HepG2 (cell line): Measurements from ENCODE around the gene HOXA6. TPM values are rescaled to one million over a fixed set of nuclear protein-coding genes. Genes with fewer than 3 reads are reported as not detected.

Experiments
- ELF1 ChIP-seq: sonication (generic); formaldehyde crosslinking; IDR thresholded peaks from 2 replicates; pipeline ENCODE4 v1.4.0; 2020; ENCODE audit warnings: missing genetic modification reagents
- HNRNPLL ChIP-seq: fragments of 200-400 bp; formaldehyde crosslinking; IDR thresholded peaks from 2 replicates; pipeline ENCODE4 v1.6.1; 2017; ENCODE audit warnings: mild to moderate bottlenecking, low read depth, low read length; ENCODE audit not compliant: poor library complexity, severe bottlenecking
- LBX2 ChIP-seq: sonication (generic); formaldehyde crosslinking; IDR thresholded peaks from 2 replicates; pipeline ENCODE4 v1.5.0; 2020; ENCODE audit warnings: missing genetic modification reagents, mild to moderate bottlenecking, borderline replicate concordance
- MIER3 ChIP-seq: IDR thresholded peaks from 2 replicates; pipeline ENCODE4 v1.6.1; 2016; ENCODE audit warnings: missing compliant biosample characterization, borderline replicate concordance
- NFIC ChIP-seq: IDR thresholded peaks from 2 replicates; pipeline ENCODE4 v1.6.1; 2012; ENCODE audit warnings: mild to moderate bottlenecking, low read length, inconsistent platforms
- NFKBIZ ChIP-seq: IDR thresholded peaks from 2 replicates; pipeline ENCODE4 v1.6.1; 2018; ENCODE audit warnings: missing genetic modification reagents, missing compliant biosample characterization
- NR2F6 ChIP-seq, 2 experiments: IDR thresholded peaks; 2 replicates each; pipeline ENCODE4 v1.6.1; 2016; ENCODE audit warnings: antibody characterized with exemption in 1 of 2, mild to moderate bottlenecking in 1 of 2
- PHF20 ChIP-seq: sonication (generic); formaldehyde crosslinking; IDR thresholded peaks from 2 replicates; pipeline ENCODE4 v1.5.0; 2020; ENCODE audit warnings: mild to moderate bottlenecking, missing genetic modification reagents
- PHF21A ChIP-seq: sonication (generic); formaldehyde crosslinking; IDR thresholded peaks from 2 replicates; pipeline ENCODE4 v1.5.0; 2020; ENCODE audit warnings: mild to moderate bottlenecking, missing genetic modification reagents
- PHF8 ChIP-seq: sonication (generic); formaldehyde crosslinking; IDR thresholded peaks from 2 replicates; pipeline ENCODE4 v1.5.0; 2020; ENCODE audit warnings: missing genetic modification reagents
- RXRA ChIP-seq: sonication (generic); formaldehyde crosslinking; IDR thresholded peaks from 2 replicates; pipeline ENCODE4 v1.5.1; 2020; ENCODE audit warnings: missing genetic modification reagents
- SNRNP70 ChIP-seq: fragments of 200-400 bp; formaldehyde crosslinking; IDR thresholded peaks from 2 replicates; pipeline ENCODE4 v1.6.1; 2017; ENCODE audit warnings: mild to moderate bottlenecking, low read depth, low read length, moderate library complexity
- TSC22D2 ChIP-seq: sonication (generic); formaldehyde crosslinking; IDR thresholded peaks from 2 replicates; pipeline ENCODE4 v1.5.1; 2020; ENCODE audit warnings: missing genetic modification reagents, mild to moderate bottlenecking, borderline replicate concordance
- YY1 ChIP-seq: IDR thresholded peaks from 2 replicates; pipeline ENCODE4 v1.6.1; 2011; ENCODE audit warnings: low read length, low read depth, moderate library complexity, mild to moderate bottlenecking; ENCODE audit not compliant: insufficient read depth, insufficient replicate concordance
- ZBTB10 ChIP-seq: sonication (generic); formaldehyde crosslinking; IDR thresholded peaks from 2 replicates; pipeline ENCODE4 v1.4.0; 2020; ENCODE audit warnings: missing genetic modification reagents, borderline replicate concordance
- ZBTB2 ChIP-seq: sonication (generic); formaldehyde crosslinking; IDR thresholded peaks from 2 replicates; pipeline ENCODE4 v1.8.0; 2022; ENCODE audit warnings: low read depth, missing genetic modification reagents
- ZNF468 ChIP-seq: sonication (generic); formaldehyde crosslinking; IDR thresholded peaks from 2 replicates; pipeline ENCODE4 v1.8.0; 2022; ENCODE audit warnings: mild to moderate bottlenecking, moderate library complexity, missing genetic modification reagents
- ZNF607 ChIP-seq: sonication (generic); formaldehyde crosslinking; IDR thresholded peaks from 2 replicates; pipeline ENCODE4 v1.5.1; 2020; ENCODE audit warnings: missing genetic modification reagents, mild to moderate bottlenecking, borderline replicate concordance
- ZNF83 ChIP-seq: sonication (generic); formaldehyde crosslinking; IDR thresholded peaks from 2 replicates; pipeline ENCODE4 v1.4.0; 2020; ENCODE audit warnings: missing genetic modification reagents, mild to moderate bottlenecking, borderline replicate concordance
- ZUFSP ChIP-seq: sonication (generic); formaldehyde crosslinking; IDR thresholded peaks from 2 replicates; pipeline ENCODE4 v1.9.0; 2021; ENCODE audit warnings: missing genetic modification reagents, mild to moderate bottlenecking, borderline replicate concordance
- polyA plus RNA-seq, 8 experiments: library from polyadenylated mRNA; depleted of rRNA in 3 of 8; stranded (reverse) in 7 of 8; unstranded in 1 of 8; fragments of >200 nt; fragmentation: Illumina TruSeq in 4 of 8; extraction: Trizol in 4 of 8; gene quantifications; 2 replicates each; pipeline versions ENCODE4 v1.2.1 to v1.2.3, GENCODE V29; 2011 to 2016; ENCODE audit warnings: low read depth in 4 of 8, missing spikeins in 1 of 8, mixed read lengths in 1 of 8; ENCODE audit not compliant: insufficient read depth in 1 of 8
- total RNA-seq, 5 experiments: library from RNA; depleted of rRNA; stranded (reverse); fragments of >200 nt; fragmentation: Illumina TruSeq; extraction: Trizol; gene quantifications; 2 replicates each; pipeline ENCODE4 v1.2.3, GENCODE V29; 2016; ENCODE audit warnings: low read depth in 1 of 5
- TF ChIP-seq, protein P1 (sequence below): sonication (generic); formaldehyde crosslinking; IDR thresholded peaks from 2 replicates; pipeline ENCODE4 v1.8.1; 2023; ENCODE audit warnings: mild to moderate bottlenecking, moderate library complexity, missing genetic modification reagents

HOXA6 gene
- total and polyA plus RNA-seq, 2 of the 13 experiments (the other 11 are each of a cell fraction or from before 2014, with no cell fraction given), result 1.3 to 1.5 TPM

DNA sequence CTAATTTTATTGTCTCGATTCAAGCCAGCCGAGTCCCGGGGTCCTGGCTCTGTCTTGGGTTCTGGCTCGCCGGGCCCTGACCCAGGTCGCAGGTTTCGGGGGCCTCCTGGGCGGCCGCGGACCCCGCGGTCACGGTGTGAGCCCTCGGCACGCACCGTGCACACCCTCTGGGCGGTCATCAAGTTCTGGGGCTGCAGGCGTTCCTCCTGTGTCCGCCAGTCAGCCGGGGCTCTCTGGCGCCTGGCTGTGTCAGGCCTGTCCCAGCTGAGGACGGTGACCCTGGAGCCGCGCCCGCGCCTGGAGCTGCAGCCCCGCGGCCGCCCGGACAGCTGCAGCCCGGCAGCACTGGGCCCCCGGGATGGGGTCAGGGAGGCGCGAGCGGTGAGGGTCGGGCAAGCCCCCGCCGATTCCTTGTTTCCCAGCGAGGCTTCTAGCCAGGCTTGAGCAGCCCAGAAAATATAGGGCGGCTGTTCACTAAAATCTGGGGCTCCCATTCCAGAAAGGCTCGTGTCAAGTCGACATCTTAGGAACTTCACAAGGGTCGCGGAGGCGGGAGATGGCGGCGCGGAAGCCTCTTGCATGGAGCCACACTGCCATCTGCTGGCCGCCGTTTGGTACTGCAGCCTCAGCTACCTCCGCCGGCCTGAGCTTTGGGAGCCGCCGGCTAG is 13.1 kb upstream of the HOXA6 start (continued):
- 0 out of 2 replicates have a peak, but pooled peaks have one; percentile 43 for TF ChIP-seq ZBTB10 (CRISPR knock-in tag)
- TF ChIP-seq MIER3 (CRISPR knock-in tag), result no peak
- TF ChIP-seq NFIC, result no peak
- TF ChIP-seq ZNF83, result no peak
- no peak for TF ChIP-seq ZNF607 (CRISPR knock-in tag)
- TF ChIP-seq ZBTB2 (CRISPR knock-in tag), result no peak
- TF ChIP-seq NR2F6 (IDR thresholded peaks at IDR 0.05), result no peak
- peak; percentile 33; the same call in 1 of the 2 replicates for TF ChIP-seq NR2F6 (CRISPR knock-in tag; IDR thresholded peaks at IDR 0.05)
- peak; percentile 59; the same call in 1 of the 2 replicates for TF ChIP-seq PHF8
- no peak for TF ChIP-seq ZNF468 (CRISPR knock-in tag)
- TF ChIP-seq YY1, result peak; percentile 93
- TF ChIP-seq PHF20 (CRISPR knock-in tag), result no peak; the same call in 1 of the 2 replicates
- no peak for TF ChIP-seq ELF1 (CRISPR knock-in tag)
- no peak for TF ChIP-seq NFKBIZ (CRISPR knock-in tag)
- no peak for TF ChIP-seq LBX2 (CRISPR knock-in tag)
- no peak for TF ChIP-seq SNRNP70
- TF ChIP-seq, protein P1, sequence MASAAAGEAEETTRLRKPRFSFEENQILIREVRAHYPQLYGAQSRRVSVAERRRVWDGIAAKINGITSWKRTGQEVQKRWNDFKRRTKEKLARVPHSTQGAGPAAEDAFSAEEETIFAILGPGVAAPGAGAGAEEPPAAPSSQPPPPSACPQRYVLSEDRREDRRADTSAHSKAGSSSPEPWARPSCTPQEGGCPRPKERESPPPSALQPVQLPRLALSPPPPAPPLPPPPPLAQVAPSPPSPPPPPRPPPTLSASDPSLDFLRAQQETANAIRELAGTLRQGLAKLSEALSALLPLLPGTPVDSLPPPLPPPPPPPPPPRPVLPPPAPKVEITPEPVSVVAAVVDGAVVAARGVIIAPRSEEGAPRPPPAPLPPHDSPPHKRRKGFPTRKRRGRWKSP, result peak; percentile 58; the same call in 1 of the 2 replicates
- TF ChIP-seq RXRA, result no peak
- peak; percentile 70; the same call in 1 of the 2 replicates for TF ChIP-seq PHF21A (CRISPR knock-in tag)
- no peak for TF ChIP-seq ZUFSP (CRISPR knock-in tag)
- TF ChIP-seq TSC22D2 (CRISPR knock-in tag), result no peak
- peak; percentile 39 for TF ChIP-seq HNRNPLL
